Choroid plexus epithelial cell (primary cell): ENCODE measurements around the gene DGKI.

ENCODE experiments used
- DNase-seq: peaks from one replicate; pipeline ENCODE4 v3.0.0-alpha.2; 2010; ENCODE audit warnings: low read depth
- H3K4me3 ChIP-seq: 2 replicates; pipeline ENCODE4 v1.5.1; 2011; ENCODE audit warnings: low read depth, mild to moderate bottlenecking, control low read depth, low read length, moderate library complexity
- TF ChIP-seq, protein P1 (sequence below): conservative IDR thresholded peaks from 2 replicates; pipeline ENCODE4 v1.5.1; 2011; ENCODE audit warnings: low read depth, mild to moderate bottlenecking, control low read depth, inconsistent platforms, low read length, moderate library complexity

The DGKI gene

DNA sequence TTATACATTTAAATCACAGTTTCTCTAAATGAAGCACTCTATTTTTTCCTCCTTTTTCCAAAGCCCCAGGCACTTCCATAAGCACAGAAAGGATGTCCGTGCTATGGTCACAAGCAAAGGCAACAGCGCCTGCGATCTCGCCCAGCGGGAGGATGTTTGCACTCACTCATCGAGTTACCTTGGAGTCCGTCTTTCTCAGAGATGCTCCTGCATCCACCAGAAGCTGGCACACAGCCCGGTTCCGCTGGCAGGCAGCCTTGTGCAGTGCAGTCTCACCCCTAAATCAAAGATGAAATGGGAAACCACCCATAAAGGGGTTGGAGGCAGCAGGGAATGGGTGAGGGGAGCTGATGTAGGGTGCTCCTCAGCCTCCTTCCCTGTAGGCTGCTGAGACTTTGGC lies 451.4 kb downstream of the DGKI start:
- DNase-seq: no peak
- no peak overlapping the region for H3K4me3 ChIP-seq
- TF ChIP-seq, protein P1, sequence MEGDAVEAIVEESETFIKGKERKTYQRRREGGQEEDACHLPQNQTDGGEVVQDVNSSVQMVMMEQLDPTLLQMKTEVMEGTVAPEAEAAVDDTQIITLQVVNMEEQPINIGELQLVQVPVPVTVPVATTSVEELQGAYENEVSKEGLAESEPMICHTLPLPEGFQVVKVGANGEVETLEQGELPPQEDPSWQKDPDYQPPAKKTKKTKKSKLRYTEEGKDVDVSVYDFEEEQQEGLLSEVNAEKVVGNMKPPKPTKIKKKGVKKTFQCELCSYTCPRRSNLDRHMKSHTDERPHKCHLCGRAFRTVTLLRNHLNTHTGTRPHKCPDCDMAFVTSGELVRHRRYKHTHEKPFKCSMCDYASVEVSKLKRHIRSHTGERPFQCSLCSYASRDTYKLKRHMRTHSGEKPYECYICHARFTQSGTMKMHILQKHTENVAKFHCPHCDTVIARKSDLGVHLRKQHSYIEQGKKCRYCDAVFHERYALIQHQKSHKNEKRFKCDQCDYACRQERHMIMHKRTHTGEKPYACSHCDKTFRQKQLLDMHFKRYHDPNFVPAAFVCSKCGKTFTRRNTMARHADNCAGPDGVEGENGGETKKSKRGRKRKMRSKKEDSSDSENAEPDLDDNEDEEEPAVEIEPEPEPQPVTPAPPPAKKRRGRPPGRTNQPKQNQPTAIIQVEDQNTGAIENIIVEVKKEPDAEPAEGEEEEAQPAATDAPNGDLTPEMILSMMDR: no peak

DNA sequence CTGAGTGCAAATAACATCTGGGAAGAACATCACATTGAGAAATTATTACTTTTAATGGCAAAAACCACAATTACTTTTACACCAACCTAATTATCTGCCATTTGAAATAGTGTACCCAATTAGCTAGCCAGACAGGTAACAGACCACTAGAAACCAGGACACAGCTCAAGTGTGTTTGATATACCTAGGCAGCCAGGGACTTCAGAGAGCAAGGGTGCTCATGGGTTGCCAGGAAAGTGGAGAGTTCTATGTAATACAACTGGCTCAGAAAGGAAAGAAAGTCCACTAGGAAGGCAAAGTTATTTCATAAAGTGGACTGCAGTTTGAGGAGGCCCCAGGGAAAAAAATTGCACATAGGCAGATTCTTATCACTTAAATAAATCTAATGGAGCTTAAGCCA lies 453.2 kb downstream of the DGKI start:
- TF ChIP-seq, protein P1: no peak
- no peak overlapping the region for H3K4me3 ChIP-seq
- no peak for DNase-seq

DNA sequence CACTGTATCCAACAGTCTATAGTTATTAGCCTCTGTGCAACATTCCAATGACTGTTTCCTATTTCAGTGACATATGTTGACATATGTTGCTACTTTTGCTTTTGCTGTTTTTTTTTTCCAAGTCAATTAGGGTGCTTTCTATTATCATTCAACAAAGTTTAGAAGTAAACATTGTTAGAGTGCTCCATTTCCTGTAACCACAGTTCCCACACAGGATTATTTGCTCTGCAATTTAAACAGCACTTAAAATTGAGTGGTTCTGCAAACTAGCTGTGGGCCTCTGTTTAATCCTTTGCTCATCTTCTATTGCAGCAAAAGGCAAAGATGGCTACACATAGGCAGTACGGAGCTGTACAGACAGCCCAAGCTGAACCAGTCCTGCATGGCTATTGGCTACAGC lies 456.7 kb downstream of the DGKI start:
- TF ChIP-seq, protein P1: no peak
- DNase-seq: no peak
- H3K4me3 ChIP-seq: no peak overlapping the region

DNA sequence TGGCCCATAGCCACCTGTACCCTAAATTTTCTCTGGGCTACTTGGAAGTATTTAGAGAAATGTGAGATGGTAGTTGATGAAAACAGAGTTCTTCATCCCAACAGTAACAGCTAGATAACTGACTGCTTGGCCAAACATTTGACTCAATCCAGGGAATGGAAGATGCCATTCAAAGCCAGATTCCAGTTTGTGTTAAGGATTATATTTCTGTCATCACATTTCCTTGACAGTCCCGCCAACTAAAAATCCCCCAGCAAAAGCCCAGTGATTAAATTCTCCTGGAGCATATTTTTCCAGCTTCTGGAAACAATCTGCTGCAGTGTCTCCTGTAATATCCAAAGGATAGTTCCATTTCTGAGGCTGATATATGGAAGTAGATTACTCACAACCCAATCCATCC lies 457.9 kb downstream of the DGKI start:
- TF ChIP-seq, protein P1: no peak
- DNase-seq: no peak
- H3K4me3 ChIP-seq: no peak overlapping the region

DNA sequence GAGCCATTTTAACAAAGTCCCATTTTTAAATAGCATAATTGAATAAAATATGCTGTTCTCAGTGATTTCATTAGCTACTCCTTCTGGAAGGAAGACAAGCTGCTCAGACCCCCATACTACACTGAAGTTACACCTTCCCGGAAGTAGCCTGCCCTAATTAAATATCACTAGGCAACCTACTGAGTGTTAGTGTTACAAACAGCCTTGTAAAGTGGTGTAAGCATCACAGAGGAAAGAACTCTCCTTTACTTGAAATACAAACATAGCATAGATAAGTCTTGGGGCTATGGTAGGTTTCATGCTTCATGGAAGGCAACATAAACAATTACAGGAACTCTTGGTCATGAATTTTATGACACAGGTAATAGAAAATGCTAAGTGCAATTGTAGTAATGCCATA lies 459.8 kb downstream of the DGKI start:
- H3K4me3 ChIP-seq: no peak overlapping the region
- DNase-seq: no peak
- TF ChIP-seq, protein P1: no peak

DNA sequence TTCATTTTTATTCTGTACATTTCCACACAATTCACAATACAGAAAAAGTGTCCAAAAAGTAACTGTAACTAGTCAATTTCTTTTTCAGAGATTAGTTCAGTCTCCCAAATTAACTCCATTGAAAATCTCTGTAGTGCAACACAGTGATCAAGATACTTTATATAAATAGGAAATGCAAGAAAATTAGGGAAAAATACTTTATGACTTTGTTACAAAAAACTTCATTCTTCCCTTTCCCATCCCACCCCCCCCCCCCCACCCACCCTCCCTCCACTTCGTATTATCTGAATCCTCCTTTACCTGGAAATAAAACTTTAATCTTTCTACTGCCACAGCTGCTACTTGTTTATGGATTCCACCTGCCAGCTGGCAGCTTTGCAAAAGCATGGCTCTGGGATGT lies 465.7 kb downstream of the DGKI start:
- TF ChIP-seq, protein P1: no peak

DNA sequence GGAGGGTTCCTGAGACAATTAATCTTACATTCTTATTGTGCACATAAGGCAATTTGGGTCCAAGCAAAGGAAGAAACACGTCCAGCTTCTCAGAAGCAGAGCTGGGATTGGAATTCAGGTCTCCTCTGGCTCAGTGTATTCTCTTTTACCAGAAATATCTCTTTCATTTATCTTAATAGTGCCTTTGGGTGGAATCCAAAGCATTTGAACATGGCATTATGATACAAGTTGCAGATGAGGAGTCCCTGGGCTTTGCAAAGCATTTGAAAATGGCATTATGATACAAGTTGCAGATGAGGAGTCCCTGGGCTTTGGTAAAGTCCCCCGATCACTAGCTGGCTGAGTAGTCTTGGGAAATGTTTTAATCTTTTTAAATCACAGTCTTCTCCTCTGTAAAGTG lies 473.3 kb downstream of the DGKI start:
- DNase-seq: no peak
- no peak overlapping the region for H3K4me3 ChIP-seq
- TF ChIP-seq, protein P1: no peak

More for the DNA sequence above, 465.7 kb downstream of the DGKI start:
- DNase-seq: no peak
- H3K4me3 ChIP-seq: no peak overlapping the region
